GF-D8 (cell line): ENCODE results near the gene TNFSF13.

ENCODE experiments used
- DNase-seq: peaks from one replicate; lab custom pipeline; 2025; lab: John Stamatoyannopoulos, UW

Gene TNFSF13

DNA sequence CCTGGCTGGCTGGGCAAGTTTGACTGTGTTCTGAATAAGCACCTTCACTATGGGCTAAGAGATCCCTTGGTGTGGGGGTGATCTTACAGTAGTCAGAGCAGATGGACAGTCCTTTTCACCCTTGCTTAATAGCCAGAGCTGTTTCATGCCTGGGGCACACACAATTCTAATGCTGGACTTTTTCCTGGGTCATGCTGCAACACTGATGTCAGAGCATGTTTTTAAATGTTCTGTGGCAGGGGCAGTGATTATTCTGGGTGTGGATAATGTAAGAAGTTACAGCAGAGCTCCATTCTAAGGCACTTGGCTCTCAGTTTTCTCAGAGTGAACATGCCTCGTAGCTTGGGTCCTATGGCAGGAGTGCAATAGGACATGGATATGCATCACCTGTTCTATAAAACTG, 16.9 kb downstream of the TNFSF13 start:
- DNase-seq: no peak

DNA sequence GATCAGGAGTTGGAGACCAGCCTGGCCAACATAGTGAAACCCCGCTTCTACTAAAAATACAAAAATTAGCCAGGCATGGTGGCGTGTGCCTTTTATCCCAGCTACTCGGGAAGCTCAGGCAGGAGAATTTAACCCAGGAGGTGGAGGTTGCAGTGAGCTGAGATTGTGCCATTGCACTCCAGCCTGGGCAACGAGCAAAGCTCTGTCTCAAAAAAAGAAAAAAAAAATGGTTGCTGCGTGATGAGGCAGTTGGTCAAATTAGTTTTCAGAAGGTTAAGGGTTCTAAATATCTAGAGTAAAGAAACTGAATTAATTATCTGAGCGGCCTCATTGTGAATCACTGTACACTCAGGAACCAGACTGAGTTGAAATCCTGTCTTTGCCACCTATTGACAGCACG, 17.4 kb downstream of the TNFSF13 start:
- DNase-seq: no peak

DNA sequence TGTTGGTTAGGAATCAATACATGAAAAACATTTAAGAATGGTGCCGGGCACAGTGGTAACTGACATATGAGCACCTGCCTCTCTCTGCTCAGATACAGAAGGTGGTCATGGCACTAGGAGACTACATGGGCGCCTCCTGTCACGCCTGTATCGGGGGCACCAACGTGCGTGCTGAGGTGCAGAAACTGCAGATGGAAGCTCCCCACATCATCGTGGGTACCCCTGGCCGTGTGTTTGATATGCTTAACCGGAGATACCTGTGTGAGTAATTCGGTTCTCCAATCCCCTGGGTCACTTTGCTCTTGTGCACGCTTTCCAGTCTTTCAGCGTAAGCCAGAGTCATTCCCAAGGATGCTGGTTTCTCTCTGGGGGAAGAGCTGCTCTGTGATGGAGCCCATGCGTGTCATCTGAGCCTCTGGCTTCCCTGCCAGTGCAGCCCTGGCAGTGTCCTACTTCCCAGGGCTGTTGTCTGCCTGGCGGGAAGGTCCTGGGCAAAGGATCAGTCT, 17.9 kb downstream of the TNFSF13 start:
- no peak for DNase-seq

DNA sequence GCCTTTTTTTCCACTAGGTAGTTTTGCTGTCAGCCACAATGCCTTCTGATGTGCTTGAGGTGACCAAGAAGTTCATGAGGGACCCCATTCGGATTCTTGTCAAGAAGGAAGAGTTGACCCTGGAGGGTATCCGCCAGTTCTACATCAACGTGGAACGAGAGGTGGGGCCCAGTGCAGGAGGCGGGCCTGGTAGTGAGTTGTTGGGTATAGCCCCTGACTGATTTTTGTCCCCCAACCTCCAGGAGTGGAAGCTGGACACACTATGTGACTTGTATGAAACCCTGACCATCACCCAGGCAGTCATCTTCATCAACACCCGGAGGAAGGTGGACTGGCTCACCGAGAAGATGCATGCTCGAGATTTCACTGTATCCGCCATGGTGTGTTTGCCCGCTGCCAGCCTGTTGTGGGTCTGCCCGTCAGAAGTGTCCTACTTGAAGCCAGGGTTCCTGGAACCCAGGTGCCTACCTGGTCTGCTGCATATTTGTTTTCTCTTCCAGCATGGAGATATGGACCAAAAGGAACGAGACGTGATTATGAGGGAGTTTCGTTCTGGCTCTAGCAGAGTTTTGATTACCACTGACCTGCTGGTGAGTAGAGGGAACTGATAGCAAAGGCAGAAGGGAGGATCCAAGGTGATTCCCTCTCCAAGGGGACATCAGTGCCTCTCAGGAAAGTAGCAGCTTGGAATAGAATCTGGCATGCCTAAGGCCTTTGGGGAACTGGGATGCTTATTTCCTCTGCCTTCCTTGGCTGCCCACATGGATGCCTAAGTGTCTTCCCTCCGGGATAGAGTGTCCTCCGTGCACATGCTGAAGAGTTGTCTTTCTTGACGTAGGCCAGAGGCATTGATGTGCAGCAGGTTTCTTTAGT, 19.0 kb downstream of the TNFSF13 start:
- DNase-seq: no peak

DNA sequence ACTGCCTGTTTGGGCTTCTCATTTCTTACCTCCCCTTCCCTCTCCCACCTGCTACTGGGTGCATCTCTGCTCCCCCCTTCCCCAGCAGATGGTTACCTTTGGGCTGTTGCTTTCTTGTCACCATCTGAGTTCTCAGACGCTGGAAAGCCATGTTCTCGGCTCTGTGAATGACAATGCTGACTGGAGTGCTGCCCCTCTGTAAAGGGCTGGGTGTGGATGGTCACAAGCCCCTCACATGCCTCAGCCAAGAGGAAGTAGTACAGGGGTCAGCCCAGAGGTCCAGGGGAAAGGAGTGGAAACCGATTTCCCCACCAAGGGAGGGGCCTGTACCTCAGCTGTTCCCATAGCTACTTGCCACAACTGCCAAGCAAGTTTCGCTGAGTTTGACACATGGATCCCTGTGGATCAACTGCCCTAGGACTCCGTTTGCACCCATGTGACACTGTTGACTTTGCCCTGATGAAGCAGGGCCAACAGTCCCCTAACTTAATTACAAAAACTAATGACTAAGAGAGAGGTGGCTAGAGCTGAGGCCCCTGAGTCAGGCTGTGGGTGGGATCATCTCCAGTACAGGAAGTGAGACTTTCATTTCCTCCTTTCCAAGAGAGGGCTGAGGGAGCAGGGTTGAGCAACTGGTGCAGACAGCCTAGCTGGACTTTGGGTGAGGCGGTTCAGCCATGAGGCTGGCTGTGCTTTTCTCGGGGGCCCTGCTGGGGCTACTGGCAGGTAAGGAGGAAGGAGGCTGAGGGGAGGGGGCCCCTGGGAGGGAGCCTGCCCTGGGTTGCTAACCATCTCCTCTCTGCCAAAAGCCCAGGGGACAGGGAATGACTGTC, 20.7 kb downstream of the TNFSF13 start, which contains the start of gene CD68:
Gene CD68 (plus strand): TSS at position 638 of the 833 bp plus-strand sequence. CDS start 40 bp downstream, at position 678.
- peak; percentile 65 for DNase-seq

DNA sequence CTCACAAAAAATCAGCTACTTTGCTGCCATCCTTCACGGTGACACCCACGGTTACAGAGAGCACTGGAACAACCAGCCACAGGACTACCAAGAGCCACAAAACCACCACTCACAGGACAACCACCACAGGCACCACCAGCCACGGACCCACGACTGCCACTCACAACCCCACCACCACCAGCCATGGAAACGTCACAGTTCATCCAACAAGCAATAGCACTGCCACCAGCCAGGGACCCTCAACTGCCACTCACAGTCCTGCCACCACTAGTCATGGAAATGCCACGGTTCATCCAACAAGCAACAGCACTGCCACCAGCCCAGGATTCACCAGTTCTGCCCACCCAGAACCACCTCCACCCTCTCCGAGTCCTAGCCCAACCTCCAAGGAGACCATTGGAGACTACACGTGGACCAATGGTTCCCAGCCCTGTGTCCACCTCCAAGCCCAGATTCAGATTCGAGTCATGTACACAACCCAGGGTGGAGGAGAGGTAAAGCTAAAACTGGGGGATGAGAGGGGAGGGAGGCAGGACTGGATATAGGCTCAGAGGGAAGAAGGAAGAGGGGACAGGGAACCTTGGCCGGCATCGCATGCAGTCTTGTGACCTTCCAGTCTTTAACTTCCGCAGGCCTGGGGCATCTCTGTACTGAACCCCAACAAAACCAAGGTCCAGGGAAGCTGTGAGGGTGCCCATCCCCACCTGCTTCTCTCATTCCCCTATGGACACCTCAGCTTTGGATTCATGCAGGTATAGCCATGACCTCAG, 21.5 kb downstream of the TNFSF13 start:
- no peak for DNase-seq

DNA sequence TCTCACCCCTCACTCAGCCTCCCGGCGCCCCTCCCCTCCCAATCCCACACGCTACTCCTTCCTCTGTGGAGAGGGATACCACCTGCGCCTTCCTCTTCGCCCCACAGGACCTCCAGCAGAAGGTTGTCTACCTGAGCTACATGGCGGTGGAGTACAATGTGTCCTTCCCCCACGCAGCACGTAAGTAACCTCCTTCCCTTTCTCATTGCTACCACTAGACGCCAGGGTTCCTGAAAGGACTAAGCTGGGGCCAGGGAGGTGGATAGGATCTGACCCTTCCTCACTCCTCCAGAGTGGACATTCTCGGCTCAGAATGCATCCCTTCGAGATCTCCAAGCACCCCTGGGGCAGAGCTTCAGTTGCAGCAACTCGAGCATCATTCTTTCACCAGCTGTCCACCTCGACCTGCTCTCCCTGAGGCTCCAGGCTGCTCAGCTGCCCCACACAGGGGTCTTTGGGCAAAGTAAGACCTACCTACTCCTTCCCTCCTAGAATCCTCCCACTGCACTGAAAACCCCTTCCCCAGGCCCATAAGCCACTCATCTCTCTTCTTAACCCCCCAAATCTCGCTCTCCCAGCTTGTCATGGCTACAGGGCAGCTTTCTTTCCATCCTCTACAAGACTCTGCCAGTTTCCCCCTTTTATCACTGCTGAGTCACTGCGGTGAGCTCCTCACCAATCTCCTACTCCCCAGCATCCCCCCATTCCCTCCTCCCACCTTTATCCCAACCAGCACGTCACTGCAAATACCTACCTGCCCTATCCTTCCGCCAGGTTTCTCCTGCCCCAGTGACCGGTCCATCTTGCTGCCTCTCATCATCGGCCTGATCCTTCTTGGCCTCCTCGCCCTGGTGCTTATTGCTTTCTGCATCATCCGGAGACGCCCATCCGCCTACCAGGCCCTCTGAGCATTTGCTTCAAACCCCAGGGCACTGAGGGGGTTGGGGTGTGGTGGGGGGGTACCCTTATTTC, 22.3 kb downstream of the TNFSF13 start:
- no peak for DNase-seq

DNA sequence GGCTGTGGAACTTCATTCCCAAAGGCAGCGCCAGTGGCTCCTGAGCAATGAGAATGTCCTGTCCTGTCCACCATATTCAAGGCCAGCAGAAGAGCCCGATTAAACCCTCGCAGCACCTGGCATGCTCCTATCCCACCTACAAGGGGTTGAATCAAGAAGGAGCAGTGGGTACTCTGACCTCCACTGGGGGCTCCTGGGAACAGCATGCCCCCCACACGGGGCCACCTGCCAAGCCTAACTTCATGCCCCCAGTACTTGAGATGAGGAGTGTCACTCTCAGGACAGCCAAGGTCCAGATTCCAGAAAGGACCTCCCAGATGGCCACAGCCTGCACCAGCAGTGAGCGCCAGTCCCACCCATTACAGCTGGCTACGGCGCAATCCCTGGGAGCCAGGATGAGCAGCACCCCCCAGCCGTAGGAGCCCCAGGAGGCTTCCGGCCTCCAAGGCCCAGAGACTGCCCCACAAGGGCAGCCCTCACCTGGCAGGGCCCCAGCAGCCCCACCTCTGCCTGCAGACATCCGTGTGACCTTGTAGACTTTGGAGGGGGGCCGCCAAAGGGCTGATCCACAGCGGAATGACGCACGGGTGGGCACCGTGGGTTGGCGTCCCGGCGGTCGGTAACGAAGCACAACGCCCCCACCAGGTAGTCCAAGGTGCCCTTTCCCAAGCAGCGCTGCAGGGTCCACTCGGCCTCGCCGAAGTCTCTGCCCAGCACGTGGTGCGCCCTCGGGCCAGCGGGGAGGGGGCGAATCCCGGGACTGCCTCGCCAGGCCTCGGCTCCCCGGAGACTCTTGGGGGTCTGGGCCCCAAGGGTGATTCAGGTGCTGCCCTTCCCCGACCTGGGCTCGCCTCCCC, 24.1 kb downstream of the TNFSF13 start:
- no peak for DNase-seq

DNA sequence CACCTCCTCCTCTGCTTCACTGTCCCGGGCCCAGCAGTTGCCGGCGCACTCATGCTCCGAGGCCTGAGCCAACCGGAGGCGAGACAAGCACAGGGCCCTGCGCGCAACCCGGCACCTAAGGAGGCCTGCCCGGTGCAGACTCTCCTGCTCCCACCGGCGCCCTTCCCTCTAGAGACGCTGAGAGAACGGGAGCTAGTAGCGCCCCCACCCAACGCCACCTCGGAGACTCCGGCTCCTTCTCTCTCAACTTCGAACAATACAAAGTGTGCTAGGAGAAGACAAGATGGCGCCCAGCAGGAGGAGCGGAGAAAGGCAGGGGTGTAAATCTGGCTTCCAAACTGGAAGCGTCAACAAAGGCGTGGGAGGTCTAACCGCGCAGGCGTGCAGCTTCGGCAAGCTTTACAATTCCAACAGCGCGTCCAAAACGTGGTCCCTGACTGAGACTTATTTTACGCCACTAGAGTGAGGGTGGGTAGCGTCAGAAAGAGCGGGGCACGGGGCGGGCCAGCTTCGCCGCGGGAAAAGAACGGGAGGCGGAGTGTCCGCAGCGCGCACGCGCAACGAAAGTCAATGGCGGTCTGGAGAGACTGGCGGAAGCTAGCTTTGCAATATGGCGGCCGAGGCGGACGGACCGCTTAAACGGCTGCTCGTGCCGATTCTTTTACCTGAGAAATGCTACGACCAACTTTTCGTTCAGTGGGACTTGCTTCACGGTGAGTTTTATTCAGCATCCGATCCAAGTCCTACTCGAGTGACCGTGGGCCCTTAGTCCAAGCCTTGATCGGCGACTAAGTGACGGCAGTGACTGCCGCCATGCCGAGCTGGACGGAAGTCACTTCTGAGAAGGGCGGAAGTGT, 24.9 kb downstream of the TNFSF13 start, which contains the start of gene MPDU1:
Gene MPDU1 (plus strand): TSS at position 600 of the 857 bp plus-strand sequence. CDS start 11 bp downstream, at position 611.
- peak; percentile 72 for DNase-seq

DNA sequence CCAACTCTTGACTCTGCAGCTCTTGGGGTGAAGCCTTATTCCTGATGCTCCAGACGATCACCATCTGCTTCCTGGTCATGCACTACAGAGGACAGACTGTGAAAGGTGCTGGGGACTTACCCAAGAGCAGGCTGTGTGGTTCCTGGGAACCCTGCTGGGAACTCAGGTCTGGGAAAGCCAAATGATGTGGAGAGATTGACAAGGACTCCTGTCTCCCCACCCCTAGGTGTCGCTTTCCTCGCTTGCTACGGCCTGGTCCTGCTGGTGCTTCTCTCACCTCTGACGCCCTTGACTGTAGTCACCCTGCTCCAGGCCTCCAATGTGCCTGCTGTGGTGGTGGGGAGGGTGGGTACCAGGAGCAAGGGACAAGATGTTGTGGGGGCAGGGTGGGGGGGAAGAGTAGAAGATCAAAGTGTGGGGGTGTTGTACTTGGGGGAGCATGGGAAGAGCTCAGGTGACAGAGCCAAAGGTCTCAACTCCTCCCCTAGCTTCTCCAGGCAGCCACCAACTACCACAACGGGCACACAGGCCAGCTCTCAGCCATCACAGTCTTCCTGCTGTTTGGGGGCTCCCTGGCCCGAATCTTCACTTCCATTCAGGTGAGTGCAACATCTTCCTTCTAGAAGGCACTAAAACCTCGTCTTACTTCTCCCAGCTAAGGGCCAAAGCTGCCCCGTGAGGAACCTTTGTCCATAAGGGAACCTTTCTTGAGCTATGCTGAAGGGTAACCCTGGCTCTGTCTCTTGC, 28.3 kb downstream of the TNFSF13 start:
- DNase-seq: no peak

DNA sequence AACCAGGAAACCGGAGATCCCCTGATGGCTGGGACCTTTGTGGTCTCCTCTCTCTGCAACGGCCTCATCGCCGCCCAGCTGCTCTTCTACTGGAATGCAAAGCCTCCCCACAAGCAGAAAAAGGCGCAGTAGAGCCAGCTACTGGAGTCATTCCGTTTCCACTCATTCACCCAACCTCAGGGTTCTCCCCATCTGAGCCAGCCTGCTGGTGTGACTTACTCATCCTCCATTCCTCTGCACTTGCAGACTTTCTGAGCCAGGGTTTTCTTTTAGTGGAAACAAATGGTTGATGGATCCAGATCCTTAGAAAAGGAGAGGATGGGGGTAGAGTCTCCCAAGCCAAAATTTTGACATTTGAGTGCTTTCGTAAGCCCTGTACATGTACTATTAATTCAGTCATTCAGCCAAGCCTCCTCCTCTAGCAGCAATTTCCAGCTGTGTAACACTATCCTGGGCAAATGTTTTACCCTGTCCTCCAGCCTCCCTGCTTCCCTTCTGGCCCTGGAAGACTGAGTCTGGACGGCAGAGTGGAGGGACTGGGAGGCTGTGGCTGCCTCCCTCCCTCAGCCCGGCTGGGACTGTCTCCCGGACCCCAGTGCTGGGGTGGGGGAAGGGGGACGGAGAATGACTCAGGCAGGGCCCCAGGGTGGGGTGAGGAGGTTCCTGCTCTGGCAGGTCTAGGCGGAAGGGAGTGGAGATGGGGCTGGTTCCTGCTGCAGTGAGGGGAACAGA, 29.0 kb downstream of the TNFSF13 start:
- no peak for DNase-seq

DNA sequence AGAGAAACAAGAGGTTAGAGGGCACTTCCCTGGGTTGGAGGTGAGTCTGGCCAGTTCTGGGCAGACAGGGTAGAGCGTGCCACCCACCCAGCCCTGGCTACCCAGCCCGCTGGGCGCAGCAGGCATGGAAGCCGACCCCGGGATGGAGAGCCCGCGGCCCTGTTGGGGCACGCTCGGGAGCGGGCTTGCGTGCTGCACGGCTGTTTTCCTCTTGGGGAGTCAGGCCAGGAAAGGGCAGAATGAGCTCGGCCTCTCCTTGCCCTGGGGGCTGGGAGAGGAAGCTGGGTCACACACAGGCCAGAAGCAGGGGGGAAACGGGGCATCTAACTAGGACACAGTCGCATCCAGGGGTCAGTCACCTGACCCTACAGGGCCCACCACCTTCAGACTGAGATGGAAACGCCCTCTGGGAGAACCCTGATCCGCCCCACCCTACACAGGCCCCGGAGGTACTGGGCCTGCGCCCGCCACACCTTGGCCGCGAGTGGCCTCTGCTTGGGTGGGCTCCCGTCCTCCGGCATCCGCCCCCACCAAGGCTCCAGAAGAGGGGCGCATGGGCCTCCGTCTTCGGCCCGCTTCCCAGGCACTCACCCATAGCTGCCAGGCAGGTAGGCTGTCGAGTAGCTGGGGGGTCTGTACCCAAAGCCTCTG, 30.1 kb downstream of the TNFSF13 start:
- DNase-seq: no peak

DNA sequence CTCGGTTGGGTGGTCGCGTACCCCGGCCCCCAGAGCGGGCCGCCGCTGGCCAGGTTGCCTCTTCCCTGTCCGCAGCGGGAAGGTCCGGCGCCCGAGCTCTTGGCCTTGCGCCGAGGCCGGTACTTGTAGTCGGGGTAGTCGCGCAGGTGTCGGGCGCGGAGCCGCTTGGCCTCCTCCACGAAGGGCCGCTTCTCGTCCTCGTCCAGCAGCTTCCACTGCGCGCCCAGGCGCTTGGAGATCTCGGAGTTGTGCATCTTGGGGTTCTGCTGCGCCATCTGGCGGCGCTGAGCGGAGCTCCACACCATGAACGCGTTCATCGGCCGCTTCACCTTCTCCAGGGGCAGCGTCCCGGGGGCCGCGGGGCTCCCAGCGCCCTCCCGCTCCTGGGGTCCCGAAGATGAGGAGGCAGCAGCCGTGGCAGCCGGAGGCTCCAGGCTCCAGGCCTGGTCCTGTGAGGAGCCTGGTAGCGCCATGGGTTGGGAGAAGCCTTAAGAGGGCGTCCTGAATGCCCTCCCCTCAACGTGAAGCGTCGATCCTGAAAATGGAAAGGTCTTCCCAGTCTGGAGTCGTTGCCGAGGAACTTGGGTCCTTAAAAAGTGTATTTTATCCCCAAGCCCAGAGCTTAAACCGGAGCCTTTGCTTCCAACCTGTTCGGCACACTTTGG, 30.8 kb downstream of the TNFSF13 start:
- no peak for DNase-seq

DNA sequence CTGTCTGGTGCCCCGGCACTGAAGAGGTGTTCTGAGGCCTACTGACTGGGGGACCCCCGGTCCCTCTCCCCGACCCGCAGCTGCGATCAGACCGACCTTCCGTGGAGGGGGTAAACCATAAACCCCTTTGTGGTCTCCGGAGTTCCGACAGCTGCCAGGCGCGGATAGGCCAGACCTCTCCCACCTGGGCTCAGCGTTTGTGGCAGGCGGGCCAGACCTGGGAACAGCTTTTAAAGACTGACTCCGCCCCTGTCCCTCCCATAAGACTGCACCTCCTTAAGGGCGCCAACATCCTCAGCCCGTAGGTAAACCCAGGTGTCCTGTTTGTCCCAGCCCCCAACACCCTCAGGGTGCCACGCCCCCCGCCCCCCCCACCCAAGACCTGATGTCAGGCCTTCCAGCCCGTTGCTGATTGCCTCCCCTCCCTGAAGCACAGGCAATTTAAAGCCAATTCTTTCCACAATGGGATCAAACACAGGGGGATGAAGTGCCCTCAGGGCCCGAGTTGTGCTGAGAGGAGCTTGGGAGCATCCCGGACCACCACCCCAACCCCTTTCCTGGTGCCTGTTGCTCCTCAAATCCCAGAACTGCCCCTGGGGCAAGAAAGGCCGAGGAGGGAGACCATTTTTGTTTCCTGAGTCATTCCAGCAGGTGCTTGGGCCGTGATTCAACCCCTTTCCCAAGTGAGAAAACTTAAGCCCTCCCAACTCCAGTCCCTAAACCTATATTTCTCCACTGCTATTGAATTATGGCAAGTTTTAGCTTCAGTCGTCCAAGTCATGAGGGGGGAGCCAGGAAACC, 31.5 kb downstream of the TNFSF13 start, which contains the start of gene SOX15:
Gene SOX15 (minus strand): TSS at position 204 of the 801 bp plus-strand sequence. CDS start 418 bp downstream, outside the sequence.
- no peak for DNase-seq

DNA sequence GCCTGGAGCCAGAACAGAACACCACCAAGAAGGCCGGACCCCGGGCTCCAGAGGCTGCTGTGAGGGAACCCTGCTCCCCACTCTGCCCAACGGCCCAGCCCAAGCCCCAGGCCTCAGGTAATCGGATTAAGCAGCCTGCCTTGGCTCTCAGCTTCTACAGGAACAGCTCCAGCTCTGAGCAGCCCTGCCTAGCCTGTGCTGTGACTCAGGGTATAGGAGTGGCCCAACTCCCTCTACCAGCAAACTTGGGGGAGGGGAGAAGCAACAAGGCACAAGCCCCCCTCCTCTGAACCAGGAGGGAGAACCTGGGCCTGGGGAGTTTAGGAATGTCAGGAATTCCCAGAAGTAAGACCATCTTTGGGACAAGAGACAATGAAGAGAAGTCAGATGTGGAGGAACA, 32.2 kb downstream of the TNFSF13 start:
- DNase-seq: no peak
